Spleen (tissue), 7 donors: Measurements from ENCODE around the gene GTF2A1.

ENCODE experiments used
- CTCF ChIP-seq, 11 experiments: fragments of 200-600 bp in 7 of 11; fragments of 450-650 bp in 4 of 11; sonication (generic) in 4 of 11; IDR thresholded peaks in 8 of 11; conservative IDR thresholded peaks in 3 of 11; 1 replicate in 7 of 11; 2 replicates in 4 of 11; pipeline versions ENCODE4 v1.4.0 to v1.8.0; 2016 to 2021; ENCODE audit warnings: antibody characterized with exemption in 11 of 11, inconsistent platforms in 4 of 11, mild to moderate bottlenecking in 1 of 11
- POLR2A ChIP-seq, 3 donors: fragments of 450-650 bp; IDR thresholded peaks; one replicate each; pipeline ENCODE4 v1.5.1; 2017; ENCODE audit warnings: antibody characterized with exemption in 3 of 3, mild to moderate bottlenecking in 1 of 3
- donor health status: DM: no; HTN: no; CAD: no; lungs with moderate emphysema.
- donor health status: DM: no; HTN: no; CAD: no.
- donor health status: DM: no; HTN: no; CAD: no.

- TF ChIP-seq POLR2A (IDR thresholded peaks at IDR 0.05) (no peak), CTCF (IDR thresholded peaks at IDR 0.05 in 8 of 11, conservative IDR thresholded peaks at IDR 0.05 in 3 of 11) (no peak)
Observed at GRCh38 chr14:81222126-81222525, 1.4 kb upstream of the GTF2A1 start.
